ENCODE data around the gene TM9SF4. TPM values are rescaled to one million over a fixed set of nuclear protein-coding genes. Genes with fewer than 3 reads are reported as not detected.

The TM9SF4 gene
- total and polyA plus RNA-seq, 4 donors: 18.4 to 46.6 (median 38.5) TPM

GRCh38 chr20:32215147-32215546 lies 105.6 kb downstream of the TM9SF4 start:
- Histone ChIP-seq H3K4me1 (ENCODE audit: control insufficient read depth in 5 of 5, insufficient read depth in 5 of 5, low read length in 5 of 5) (peaks cover 0 to 2% (median 0%) of the 10 kb centered on the region in 5 donors), H3K4me3 (no peak overlapping the region), H3K27ac (ENCODE audit: low read depth in 1 of 2, low read length in 1 of 2) (no peak overlapping the region), H3K9ac (ENCODE audit: insufficient read depth in 1 of 2, low read length in 2 of 2) (no peak overlapping the region), H3K27me3 (ENCODE audit: control insufficient read depth in 3 of 3, insufficient read depth in 3 of 3, low read length in 2 of 3) (no peaks in the 10 kb centered on the region), H3K36me3 (ENCODE audit: control insufficient read depth in 4 of 4, insufficient read depth in 4 of 4, low read length in 4 of 4) (peaks cover 18 to 39% (median 24%) of the 10 kb centered on the region in 4 donors), H3K9me3 (ENCODE audit: control insufficient read depth in 4 of 4, insufficient read depth in 3 of 4, low read length in 3 of 4) (no peaks in the 10 kb centered on the region)
- TF ChIP-seq, protein P1, sequence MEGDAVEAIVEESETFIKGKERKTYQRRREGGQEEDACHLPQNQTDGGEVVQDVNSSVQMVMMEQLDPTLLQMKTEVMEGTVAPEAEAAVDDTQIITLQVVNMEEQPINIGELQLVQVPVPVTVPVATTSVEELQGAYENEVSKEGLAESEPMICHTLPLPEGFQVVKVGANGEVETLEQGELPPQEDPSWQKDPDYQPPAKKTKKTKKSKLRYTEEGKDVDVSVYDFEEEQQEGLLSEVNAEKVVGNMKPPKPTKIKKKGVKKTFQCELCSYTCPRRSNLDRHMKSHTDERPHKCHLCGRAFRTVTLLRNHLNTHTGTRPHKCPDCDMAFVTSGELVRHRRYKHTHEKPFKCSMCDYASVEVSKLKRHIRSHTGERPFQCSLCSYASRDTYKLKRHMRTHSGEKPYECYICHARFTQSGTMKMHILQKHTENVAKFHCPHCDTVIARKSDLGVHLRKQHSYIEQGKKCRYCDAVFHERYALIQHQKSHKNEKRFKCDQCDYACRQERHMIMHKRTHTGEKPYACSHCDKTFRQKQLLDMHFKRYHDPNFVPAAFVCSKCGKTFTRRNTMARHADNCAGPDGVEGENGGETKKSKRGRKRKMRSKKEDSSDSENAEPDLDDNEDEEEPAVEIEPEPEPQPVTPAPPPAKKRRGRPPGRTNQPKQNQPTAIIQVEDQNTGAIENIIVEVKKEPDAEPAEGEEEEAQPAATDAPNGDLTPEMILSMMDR (IDR thresholded peaks at IDR 0.05; ENCODE audit: control extremely low read depth, extremely low read depth): no peak
- 89 to 94% methylated on average over 8 of the region's 8 CpGs for WGBS, 2 donors
- ATAC-seq (ENCODE audit: insufficient read depth, low FRiP score) (no peak), DNase-seq (no peak)

- 98 to 99% methylated on average over 3 of the region's 3 CpGs for WGBS, 2 donors
- peaks cover 18 to 37% (median 24%) of the 10 kb centered on the region in 4 donors for H3K36me3 ChIP-seq (ENCODE audit: control insufficient read depth in 4 of 4, insufficient read depth in 4 of 4, low read length in 4 of 4)
- H3K27me3 ChIP-seq (ENCODE audit: control insufficient read depth in 3 of 3, insufficient read depth in 3 of 3, low read length in 2 of 3): no peaks in the 10 kb centered on the region
- ATAC-seq (ENCODE audit: insufficient read depth, low FRiP score) (no peak), DNase-seq (no peak)
- no peaks in the 10 kb centered on the region for H3K9me3 ChIP-seq (ENCODE audit: control insufficient read depth in 4 of 4, insufficient read depth in 3 of 4, low read length in 3 of 4)
- peaks cover 0 to 2% (median 0%) of the 10 kb centered on the region in 5 donors for H3K4me1 ChIP-seq (ENCODE audit: control insufficient read depth in 5 of 5, insufficient read depth in 5 of 5, low read length in 5 of 5)
- H3K4me3 ChIP-seq: no peak overlapping the region
- H3K27ac ChIP-seq (ENCODE audit: low read depth in 1 of 2, low read length in 1 of 2): no peak overlapping the region
- TF ChIP-seq, protein P1 (IDR thresholded peaks at IDR 0.05; ENCODE audit: control extremely low read depth, extremely low read depth): no peak
- H3K9ac ChIP-seq (ENCODE audit: insufficient read depth in 1 of 2, low read length in 2 of 2): no peak overlapping the region
Observed at GRCh38 chr20:32215729-32216128, 106.2 kb downstream of the TM9SF4 start.

DNA sequence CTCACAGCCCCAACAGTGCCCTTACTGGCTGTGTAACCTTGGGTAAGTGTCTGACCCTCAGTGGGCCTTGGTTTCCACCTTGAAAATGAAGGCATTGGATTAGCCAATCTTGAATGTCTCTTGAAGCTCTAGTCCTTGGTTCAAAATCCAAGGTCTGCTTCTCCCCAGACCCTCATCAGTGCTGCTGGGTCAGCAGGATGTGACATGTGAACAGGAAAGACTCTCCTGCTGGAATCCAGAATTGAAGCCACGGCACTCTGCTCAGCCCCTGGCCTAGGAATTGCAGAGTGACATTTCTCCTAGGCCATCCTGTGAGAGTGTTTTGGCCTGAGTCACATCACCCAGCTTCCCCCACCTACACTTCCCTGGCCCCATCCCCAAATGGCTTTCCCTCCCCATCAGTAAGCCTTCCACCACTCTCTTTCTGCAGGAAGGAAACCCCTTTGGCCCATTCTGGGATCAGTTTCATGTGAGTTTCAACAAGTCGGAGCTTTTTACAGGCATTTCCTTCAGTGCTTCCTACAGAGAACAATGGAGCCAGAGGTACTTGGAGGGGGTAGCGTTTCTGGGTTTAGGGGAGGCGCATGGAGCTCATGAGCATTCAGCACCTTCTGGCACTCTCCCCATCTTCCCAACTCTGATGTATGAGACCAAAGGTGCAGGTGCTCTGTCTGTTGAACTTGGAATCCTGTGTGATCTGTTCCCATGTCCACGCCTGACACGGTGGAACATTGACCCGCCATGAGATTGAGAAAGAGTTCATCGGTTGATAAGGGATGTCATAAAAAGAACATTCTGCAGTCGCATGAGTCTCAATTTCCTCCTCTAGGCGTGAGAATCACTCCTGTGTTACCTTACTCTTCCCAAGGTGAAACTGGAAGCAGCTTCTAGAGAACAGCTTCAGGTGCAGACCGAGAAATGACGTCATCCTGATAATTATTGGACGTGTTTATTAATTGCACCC lies 106.9 kb downstream of the TM9SF4 start:
- peaks cover 0 to 2% (median 0%) of the 10 kb centered on the region in 5 donors for H3K4me1 ChIP-seq (ENCODE audit: control insufficient read depth in 5 of 5, insufficient read depth in 5 of 5, low read length in 5 of 5)
- H3K27me3 ChIP-seq (ENCODE audit: control insufficient read depth in 3 of 3, insufficient read depth in 3 of 3, low read length in 2 of 3): no peaks in the 10 kb centered on the region
- no peak overlapping the region for H3K9ac ChIP-seq (ENCODE audit: insufficient read depth in 1 of 2, low read length in 2 of 2)
- 90% methylated on average over 13 of the region's 13 CpGs for WGBS, 2 donors
- TF ChIP-seq, protein P1 (IDR thresholded peaks at IDR 0.05; ENCODE audit: control extremely low read depth, extremely low read depth): no peak
- no peak for ATAC-seq (ENCODE audit: insufficient read depth, low FRiP score)
- no peak overlapping the region for H3K4me3 ChIP-seq
- H3K36me3 ChIP-seq (ENCODE audit: control insufficient read depth in 4 of 4, insufficient read depth in 4 of 4, low read length in 4 of 4): peaks cover 22 to 37% (median 25%) of the 10 kb centered on the region in 4 donors
- no peak overlapping the region for H3K27ac ChIP-seq (ENCODE audit: low read depth in 1 of 2, low read length in 1 of 2)
- DNase-seq: no peak
- no peaks in the 10 kb centered on the region for H3K9me3 ChIP-seq (ENCODE audit: control insufficient read depth in 4 of 4, insufficient read depth in 3 of 4, low read length in 3 of 4)

Other genes with a start within 250 kb of the TM9SF4 start
- gene DUSP15, start 239.2 kb upstream of the TM9SF4 start, total RNA-seq: 1 to 10 TPM; 4.1 to 4.7 TPM
- 1 to 10 TPM; 1.6 to 1.7 TPM for gene DUSP15, start 239.2 kb upstream of the TM9SF4 start, polyA plus RNA-seq
- gene TTLL9, start 239.1 kb upstream of the TM9SF4 start, total RNA-seq: 1 to 10 TPM; 7.1 to 8.9 TPM
- gene TTLL9, start 239.1 kb upstream of the TM9SF4 start, polyA plus RNA-seq: 1 to 10 TPM; 1.9 to 2.5 TPM
- 10 to 100 TPM in 1 of 2 donors, 1 to 10 TPM in 1; 6.3 to 10.7 TPM for gene PDRG1, start 157.7 kb upstream of the TM9SF4 start, total RNA-seq
- gene PDRG1, start 157.7 kb upstream of the TM9SF4 start, polyA plus RNA-seq: 10 to 100 TPM; 12.3 to 13.0 TPM
- gene XKR7, start 141.6 kb upstream of the TM9SF4 start, total RNA-seq: under 1 TPM; 0.03 to 0.12 TPM
- under 1 TPM; 0.02 to 0.08 TPM for gene XKR7, start 141.6 kb upstream of the TM9SF4 start, polyA plus RNA-seq
- gene CCM2L, start 99.3 kb upstream of the TM9SF4 start, total RNA-seq: 10 to 100 TPM; 12.5 to 12.8 TPM
- 10 to 100 TPM in 1 of 2 donors, 1 to 10 TPM in 1; 6.6 to 10.8 TPM for gene CCM2L, start 99.3 kb upstream of the TM9SF4 start, polyA plus RNA-seq
- gene HCK, start 57.5 kb upstream of the TM9SF4 start, total RNA-seq: 10 to 100 TPM; 28.1 to 94.3 TPM
- gene HCK, start 57.5 kb upstream of the TM9SF4 start, polyA plus RNA-seq: 100 to 1,000 TPM in 1 of 2 donors, 10 to 100 TPM in 1; 18.5 to 304 TPM
- gene PLAGL2, start 98.0 kb downstream of the TM9SF4 start, total RNA-seq: 10 to 100 TPM; 14.5 to 15.8 TPM
- 10 to 100 TPM in 1 of 2 donors, 1 to 10 TPM in 1; 4.6 to 11.4 TPM for gene PLAGL2, start 98.0 kb downstream of the TM9SF4 start, polyA plus RNA-seq
- gene POFUT1, start 98.2 kb downstream of the TM9SF4 start, total RNA-seq: 10 to 100 TPM; 23.1 to 37.1 TPM
- 10 to 100 TPM in 1 of 2 donors, 1 to 10 TPM in 1; 9.0 to 20.3 TPM for gene POFUT1, start 98.2 kb downstream of the TM9SF4 start, polyA plus RNA-seq
- 10 to 100 TPM; 30.6 to 35.3 TPM for gene KIF3B, start 167.9 kb downstream of the TM9SF4 start, total RNA-seq
- gene KIF3B, start 167.9 kb downstream of the TM9SF4 start, polyA plus RNA-seq: 10 to 100 TPM in 1 of 2 donors, 1 to 10 TPM in 1; 8.5 to 15.9 TPM
- 10 to 100 TPM; 61.8 to 96.4 TPM for gene ASXL1, start 248.6 kb downstream of the TM9SF4 start, total RNA-seq
- gene ASXL1, start 248.6 kb downstream of the TM9SF4 start, polyA plus RNA-seq: 10 to 100 TPM; 24.2 to 27.0 TPM